GM13976 (cell line): ENCODE measurements around the gene OVCH1.
A peak's percentile ranks its signal among the peaks of the same experiment; 100 is the strongest.
"Not testable (repeated sequence)": the region's sequence is repeated elsewhere in the genome, so short reads cannot be mapped to it uniquely, and the experiment has no call there.

ENCODE experiments used
- DNase-seq: peaks from one replicate; pipeline ENCODE4 v3.0.0; 2012; ENCODE audit warnings: low spot score
- in situ Hi-C: fragments of 300-500 bp; cut with MboI; formaldehyde crosslinking; loops from one replicate; pipeline ENCODE4 v1.12.0; 2022; ENCODE audit warnings: low sequenced_read_pairs, mixed read lengths, inconsistent platforms; ENCODE audit not compliant: unreplicated experiment
- TF ChIP-seq, protein P1 (sequence below): IDR thresholded peaks from 2 replicates; pipeline ENCODE4 v1.5.1; 2012; ENCODE audit warnings: borderline replicate concordance, mild to moderate bottlenecking; ENCODE audit not compliant: insufficient read depth; ENCODE audit errors: extremely low read depth, missing control alignments, control extremely low read depth

Gene OVCH1

GRCh38 chr12:29437575-29437974 lies 59.9 kb downstream of the OVCH1 start:
- in situ Hi-C loops, result no loop called here
- TF ChIP-seq, protein P1, sequence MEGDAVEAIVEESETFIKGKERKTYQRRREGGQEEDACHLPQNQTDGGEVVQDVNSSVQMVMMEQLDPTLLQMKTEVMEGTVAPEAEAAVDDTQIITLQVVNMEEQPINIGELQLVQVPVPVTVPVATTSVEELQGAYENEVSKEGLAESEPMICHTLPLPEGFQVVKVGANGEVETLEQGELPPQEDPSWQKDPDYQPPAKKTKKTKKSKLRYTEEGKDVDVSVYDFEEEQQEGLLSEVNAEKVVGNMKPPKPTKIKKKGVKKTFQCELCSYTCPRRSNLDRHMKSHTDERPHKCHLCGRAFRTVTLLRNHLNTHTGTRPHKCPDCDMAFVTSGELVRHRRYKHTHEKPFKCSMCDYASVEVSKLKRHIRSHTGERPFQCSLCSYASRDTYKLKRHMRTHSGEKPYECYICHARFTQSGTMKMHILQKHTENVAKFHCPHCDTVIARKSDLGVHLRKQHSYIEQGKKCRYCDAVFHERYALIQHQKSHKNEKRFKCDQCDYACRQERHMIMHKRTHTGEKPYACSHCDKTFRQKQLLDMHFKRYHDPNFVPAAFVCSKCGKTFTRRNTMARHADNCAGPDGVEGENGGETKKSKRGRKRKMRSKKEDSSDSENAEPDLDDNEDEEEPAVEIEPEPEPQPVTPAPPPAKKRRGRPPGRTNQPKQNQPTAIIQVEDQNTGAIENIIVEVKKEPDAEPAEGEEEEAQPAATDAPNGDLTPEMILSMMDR, result no peak
- no peak for DNase-seq

- DNase-seq, in situ Hi-C loops: not testable (repeated sequence)
These were observed 60.7 kb downstream of the OVCH1 start for GRCh38 chr12:29436815-29437214.

DNA sequence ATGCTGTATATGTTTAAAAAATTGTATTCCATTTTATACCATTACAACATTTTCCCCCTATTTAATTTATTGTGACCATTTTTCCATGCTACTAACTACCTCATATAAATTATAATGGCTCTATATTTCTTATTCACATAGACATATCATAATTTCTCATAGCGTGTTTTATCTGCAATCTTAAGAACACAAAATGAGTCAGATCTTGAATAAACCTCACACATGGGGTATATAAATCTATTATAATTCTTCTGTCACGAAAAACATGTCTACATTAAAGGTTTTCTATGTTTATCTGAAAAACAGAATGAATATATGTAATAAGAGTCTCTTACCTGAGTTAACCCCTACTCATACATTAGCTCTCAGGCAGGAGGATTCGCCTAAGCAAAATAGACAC lies 66.0 kb downstream of the OVCH1 start:
- DNase-seq, result no peak
- in situ Hi-C loops, result no loop called here
- TF ChIP-seq, protein P1, result no peak

DNA sequence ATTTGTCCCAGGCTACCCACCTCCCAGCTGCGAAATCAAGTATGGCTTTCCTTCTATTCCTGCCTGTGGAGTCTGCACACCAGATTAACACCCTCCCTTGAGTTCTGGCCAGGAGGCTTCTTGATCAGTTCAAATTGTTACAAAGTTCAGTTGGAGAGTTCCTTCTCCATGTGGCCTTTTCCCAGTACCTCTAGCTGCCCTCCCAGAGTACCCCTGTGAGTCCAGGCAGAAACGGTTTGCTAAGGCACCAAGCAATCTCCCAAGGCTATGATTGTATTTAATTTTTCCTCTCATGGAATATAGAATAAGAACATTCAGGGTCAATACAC lies 66.8 kb downstream of the OVCH1 start:
- TF ChIP-seq, protein P1, result no peak
- in situ Hi-C loops, result no loop called here
- no peak for DNase-seq

GRCh38 chr12:29429999-29430715 lies 67.3 kb downstream of the OVCH1 start:
- TF ChIP-seq, protein P1, result no peak
- in situ Hi-C loops, result no loop called here

GRCh38 chr12:29428633-29429032 lies 68.9 kb downstream of the OVCH1 start:
- DNase-seq, result peak; percentile 10
- TF ChIP-seq, protein P1, result no peak
- in situ Hi-C loops, result no loop called here

More at GRCh38 chr12:29429999-29430715, 67.3 kb downstream of the OVCH1 start:
- DNase-seq, result no peak

DNA sequence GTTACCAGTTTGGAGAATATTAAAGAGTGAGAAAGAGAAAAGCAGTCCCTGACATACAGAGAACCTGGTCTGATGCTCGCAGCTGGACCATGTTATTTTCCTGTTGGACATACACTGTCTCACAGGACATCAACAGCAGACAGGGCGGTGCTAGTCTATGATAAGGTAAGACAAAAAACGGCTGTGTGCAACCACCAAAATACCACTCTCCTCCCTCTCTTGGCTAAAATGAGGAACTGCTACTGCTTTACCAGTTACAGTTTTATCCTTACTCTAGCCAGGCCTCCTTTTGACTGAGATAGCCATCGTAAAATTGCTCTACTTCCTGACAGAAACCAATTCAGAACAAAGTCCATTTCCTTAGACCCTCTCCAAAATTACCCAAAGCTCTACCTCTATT lies 69.5 kb downstream of the OVCH1 start:
- TF ChIP-seq, protein P1, result peak; percentile 34
- in situ Hi-C loops, result no loop called here
- DNase-seq, result peak; percentile 55
